HUES64 (cell line): ENCODE results near the gene KIF1B.
"Not testable (repeated sequence)": the region's sequence is repeated elsewhere in the genome, so short reads cannot be mapped to it uniquely, and the experiment has no call there.

Source experiments
- H3K27ac ChIP-seq: 2 replicates; pipeline ENCODE4 v1.7.0; 2013; ENCODE audit warnings: low read depth, low read length, inconsistent platforms
- H3K27me3 ChIP-seq: 2 replicates; pipeline ENCODE4 v1.6.1; 2013; ENCODE audit warnings: mild to moderate bottlenecking, low read length; ENCODE audit not compliant: insufficient read depth
- H3K36me3 ChIP-seq: 2 replicates; pipeline ENCODE4 v1.6.1; 2013; ENCODE audit warnings: mild to moderate bottlenecking, low read length; ENCODE audit not compliant: insufficient read depth
- H3K4me1 ChIP-seq: 2 replicates; pipeline ENCODE4 v1.6.1; 2013; ENCODE audit warnings: mild to moderate bottlenecking, low read length, moderate library complexity; ENCODE audit not compliant: insufficient read depth
- H3K4me3 ChIP-seq: 2 replicates; pipeline ENCODE4 v1.5.1; 2013; ENCODE audit warnings: mild to moderate bottlenecking, low read length, moderate library complexity
- H3K9ac ChIP-seq: 2 replicates; pipeline ENCODE4 v1.6.1; 2013; ENCODE audit warnings: mild to moderate bottlenecking, low read depth, low read length
- H3K9me3 ChIP-seq: 2 replicates; pipeline ENCODE4 v1.6.1; 2013; ENCODE audit warnings: low read depth, low read length; ENCODE audit not compliant: insufficient read depth
- WGBS: fragments of 150-250, 120-280 bp; methylation state at CpG from one replicate; pipeline ENCODE4 v1.1.7; 2013; ENCODE audit warnings: missing lambda C conversion rate; 5-methylcytosine and 5-hydroxymethylcytosine counted together

The KIF1B gene

DNA sequence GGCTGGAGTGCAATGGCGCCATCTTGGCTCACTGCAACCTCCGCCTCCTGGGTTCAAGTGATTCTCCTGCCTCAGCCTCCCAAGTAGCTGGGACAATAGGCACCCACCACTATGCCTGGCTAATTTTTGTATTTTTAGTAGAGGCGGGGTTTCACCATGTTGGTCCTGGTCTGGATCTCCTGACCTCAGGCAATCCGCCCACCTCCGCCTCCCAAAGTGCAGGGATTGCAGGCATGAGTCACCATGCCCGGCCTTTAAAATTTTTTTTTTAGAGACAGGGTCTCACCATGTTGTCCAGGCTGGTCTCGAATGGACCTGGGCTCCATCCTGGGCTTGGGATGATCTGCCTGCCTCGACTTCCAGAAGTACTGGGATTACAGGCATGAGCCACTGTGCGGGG is 49.2 kb downstream of the KIF1B start:
- not testable (repeated sequence) for H3K27me3 ChIP-seq, H3K9me3 ChIP-seq, H3K27ac ChIP-seq, H3K4me3 ChIP-seq, H3K4me1 ChIP-seq, H3K9ac ChIP-seq
- WGBS = 91% methylated on average over 9 of the region's 9 CpGs
- H3K36me3 ChIP-seq = peaks cover 73% of the 10 kb centered on the region

GRCh38 chr1:10263450-10264082 is 53.2 kb downstream of the KIF1B start:
- Histone ChIP-seq H3K9ac (no peak overlapping the region), H3K27me3 (no peaks in the 10 kb centered on the region), H3K4me1 (no peaks in the 10 kb centered on the region), H3K4me3 (no peak overlapping the region), H3K27ac (no peak overlapping the region), H3K9me3 (no peaks in the 10 kb centered on the region), H3K36me3 (peaks cover 77% of the 10 kb centered on the region)
- 95% methylated on average over 3 of the region's 3 CpGs for WGBS

DNA sequence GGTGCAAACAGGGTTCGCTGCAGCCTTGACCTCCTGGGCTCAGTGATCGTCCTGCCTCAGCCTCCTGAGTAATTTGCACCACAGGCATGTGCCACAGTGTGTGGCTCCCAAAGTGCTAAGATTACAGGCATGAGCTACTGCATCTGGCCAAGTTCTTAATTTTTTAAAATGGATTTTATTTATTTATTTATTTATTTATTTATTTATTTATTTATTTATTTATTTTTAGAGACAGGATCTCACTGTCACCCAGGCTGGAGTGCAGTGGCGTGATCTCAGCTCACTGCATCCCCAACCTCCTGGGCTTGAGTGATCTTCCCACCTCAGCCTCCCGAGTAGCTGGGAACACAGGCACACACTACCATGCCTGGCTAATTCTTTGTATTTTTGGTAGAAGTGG is 54.7 kb downstream of the KIF1B start:
- Histone ChIP-seq H3K4me3 (no peak overlapping the region), H3K4me1 (no peaks in the 10 kb centered on the region), H3K36me3 (peaks cover 76% of the 10 kb centered on the region), H3K27ac (no peak overlapping the region), H3K27me3 (no peaks in the 10 kb centered on the region), H3K9me3 (no peaks in the 10 kb centered on the region), H3K9ac (no peak overlapping the region)
- 91% methylated on average over 4 of the region's 4 CpGs for WGBS

DNA sequence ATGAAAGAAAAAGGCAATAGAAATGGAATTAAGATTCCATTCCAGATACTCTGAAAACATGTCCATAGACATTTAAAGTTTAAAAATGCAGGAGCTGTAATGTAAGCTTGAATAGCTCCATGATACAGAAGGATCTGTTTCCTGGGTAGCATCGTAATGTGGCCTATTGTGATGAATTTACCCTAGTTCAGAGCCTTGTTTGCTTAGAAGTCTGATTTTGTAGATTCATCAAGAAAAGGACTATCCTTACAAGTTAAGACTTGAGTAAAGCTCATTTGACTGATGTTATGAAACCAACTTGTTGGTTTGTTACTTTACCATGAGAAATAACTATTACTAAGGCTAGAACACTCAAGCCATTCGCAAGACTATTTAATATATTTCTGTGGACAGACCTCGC is 55.5 kb downstream of the KIF1B start:
- Histone ChIP-seq H3K9me3 (no peaks in the 10 kb centered on the region), H3K27me3 (no peaks in the 10 kb centered on the region), H3K27ac (no peak overlapping the region), H3K4me3 (no peak overlapping the region), H3K36me3 (peaks cover 80% of the 10 kb centered on the region), H3K4me1 (no peaks in the 10 kb centered on the region), H3K9ac (no peak overlapping the region)
- WGBS = 94% methylated on average over 3 of the region's 3 CpGs

DNA sequence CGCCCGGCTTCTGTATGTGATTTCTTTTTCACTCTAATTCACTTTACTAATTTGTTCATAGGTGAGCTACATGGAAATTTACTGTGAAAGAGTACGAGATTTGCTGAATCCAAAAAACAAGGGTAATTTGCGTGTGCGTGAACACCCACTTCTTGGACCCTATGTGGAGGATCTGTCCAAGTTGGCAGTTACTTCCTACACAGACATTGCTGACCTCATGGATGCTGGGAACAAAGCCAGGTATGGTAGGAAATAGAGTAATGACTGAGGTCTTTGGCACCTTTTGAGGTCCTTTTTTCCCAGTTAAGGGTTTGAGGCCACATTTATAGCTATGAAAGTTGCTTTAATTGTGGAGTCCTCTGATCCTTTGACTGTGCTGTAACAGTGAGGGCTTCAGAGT is 56.9 kb downstream of the KIF1B start:
- H3K4me1 ChIP-seq = no peaks in the 10 kb centered on the region
- H3K9ac ChIP-seq = no peak overlapping the region
- peaks cover 83% of the 10 kb centered on the region for H3K36me3 ChIP-seq
- H3K9me3 ChIP-seq = no peaks in the 10 kb centered on the region
- no peak overlapping the region for H3K4me3 ChIP-seq
- H3K27ac ChIP-seq = no peak overlapping the region
- WGBS = 96% methylated on average over 5 of the region's 5 CpGs
- no peaks in the 10 kb centered on the region for H3K27me3 ChIP-seq

DNA sequence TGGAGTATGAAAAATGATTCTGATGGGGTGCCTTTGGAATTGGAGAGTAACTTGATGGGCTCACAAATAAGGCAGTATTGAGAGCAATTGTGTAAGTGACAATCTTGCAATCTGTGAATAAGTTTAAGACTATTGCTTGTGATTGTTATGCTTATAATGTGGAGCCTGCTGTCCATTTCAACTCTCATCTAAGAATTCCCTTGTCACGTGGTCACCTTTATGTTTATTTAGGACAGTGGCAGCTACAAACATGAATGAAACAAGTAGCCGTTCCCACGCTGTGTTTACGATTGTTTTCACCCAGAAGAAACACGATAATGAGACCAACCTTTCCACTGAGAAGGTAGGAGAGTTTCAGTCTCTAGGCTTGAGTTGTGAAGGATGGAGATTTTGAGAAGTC is 57.6 kb downstream of the KIF1B start:
- no peaks in the 10 kb centered on the region for H3K9me3 ChIP-seq
- H3K36me3 ChIP-seq = peaks cover 82% of the 10 kb centered on the region
- no peaks in the 10 kb centered on the region for H3K27me3 ChIP-seq
- H3K4me1 ChIP-seq = no peaks in the 10 kb centered on the region
- 95% methylated on average over 5 of the region's 5 CpGs for WGBS
- H3K27ac ChIP-seq = no peak overlapping the region
- H3K9ac ChIP-seq = no peak overlapping the region
- H3K4me3 ChIP-seq = no peak overlapping the region

DNA sequence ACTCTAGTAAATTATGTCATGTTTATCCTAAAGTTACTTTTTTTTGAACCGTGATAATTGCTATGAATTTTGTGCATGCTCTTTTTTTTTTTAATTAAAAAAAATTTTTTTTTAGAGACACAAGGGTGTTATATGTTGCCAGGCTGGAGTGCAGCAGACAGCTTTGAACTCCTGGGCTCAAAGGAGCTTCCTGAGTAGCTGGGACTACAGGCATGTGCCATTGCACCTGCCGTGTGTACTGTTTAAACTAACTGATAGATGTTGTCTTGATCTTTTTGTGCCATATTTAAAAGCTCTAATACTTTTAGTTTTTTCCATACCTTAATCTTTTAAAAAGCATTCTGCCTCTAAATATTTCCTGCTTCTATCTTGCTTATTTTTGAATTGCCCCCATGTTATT is 60.7 kb downstream of the KIF1B start:
- Histone ChIP-seq H3K4me1 (no peaks in the 10 kb centered on the region), H3K36me3 (peaks cover 81% of the 10 kb centered on the region), H3K4me3 (no peak overlapping the region), H3K27ac (no peak overlapping the region), H3K9ac (no peak overlapping the region), H3K27me3 (no peaks in the 10 kb centered on the region), H3K9me3 (no peaks in the 10 kb centered on the region)
- WGBS = 100% methylated on average over 1 of the region's 2 CpGs

DNA sequence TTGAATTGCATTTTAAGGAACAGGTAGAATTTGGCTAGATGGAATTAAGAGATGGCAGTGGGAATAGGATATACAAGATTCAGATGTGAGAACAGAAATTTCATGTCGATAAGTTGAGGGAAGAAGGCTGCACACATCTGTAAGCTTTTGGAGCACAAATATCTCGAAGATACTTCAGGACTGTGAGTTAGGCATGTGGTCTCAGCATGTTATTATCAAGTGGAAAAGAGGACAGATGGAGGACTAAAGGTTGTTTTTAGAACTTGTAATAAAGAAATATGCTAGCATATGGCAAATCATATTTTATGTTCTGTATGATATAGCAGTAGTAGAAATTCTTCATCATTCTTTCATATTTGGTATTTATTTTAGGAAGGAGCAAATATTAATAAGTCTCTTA is 61.5 kb downstream of the KIF1B start:
- H3K4me3 ChIP-seq = no peak overlapping the region
- no peaks in the 10 kb centered on the region for H3K4me1 ChIP-seq
- H3K27ac ChIP-seq = no peak overlapping the region
- 93% methylated on average over 2 of the region's 2 CpGs for WGBS
- H3K27me3 ChIP-seq = no peaks in the 10 kb centered on the region
- peaks cover 79% of the 10 kb centered on the region for H3K36me3 ChIP-seq
- no peaks in the 10 kb centered on the region for H3K9me3 ChIP-seq
- no peak overlapping the region for H3K9ac ChIP-seq

DNA sequence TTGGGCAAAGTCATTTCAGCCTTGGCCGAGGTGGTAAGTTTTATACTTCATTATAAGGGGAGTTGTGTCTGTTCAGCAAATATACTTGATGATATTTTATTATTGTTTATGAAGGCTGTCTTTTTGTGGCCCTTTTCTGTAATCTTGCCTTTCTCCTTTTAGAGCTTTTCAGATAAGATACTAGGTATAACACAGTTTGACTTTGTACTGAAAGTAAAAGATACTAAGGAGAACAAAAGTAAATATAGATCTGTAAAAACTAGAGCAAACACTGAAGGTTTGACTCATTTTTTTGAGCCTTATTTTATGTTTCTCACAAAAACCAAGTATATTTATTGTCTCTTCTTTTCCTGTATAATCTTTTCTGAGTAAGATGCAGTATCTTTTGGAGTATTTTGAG is 61.9 kb downstream of the KIF1B start:
- no peaks in the 10 kb centered on the region for H3K27me3 ChIP-seq
- no peaks in the 10 kb centered on the region for H3K4me1 ChIP-seq
- H3K4me3 ChIP-seq = no peak overlapping the region
- H3K9ac ChIP-seq = no peak overlapping the region
- WGBS = 100% methylated on average over 1 of the region's 1 CpG
- H3K9me3 ChIP-seq = no peaks in the 10 kb centered on the region
- no peak overlapping the region for H3K27ac ChIP-seq
- H3K36me3 ChIP-seq = peaks cover 79% of the 10 kb centered on the region

DNA sequence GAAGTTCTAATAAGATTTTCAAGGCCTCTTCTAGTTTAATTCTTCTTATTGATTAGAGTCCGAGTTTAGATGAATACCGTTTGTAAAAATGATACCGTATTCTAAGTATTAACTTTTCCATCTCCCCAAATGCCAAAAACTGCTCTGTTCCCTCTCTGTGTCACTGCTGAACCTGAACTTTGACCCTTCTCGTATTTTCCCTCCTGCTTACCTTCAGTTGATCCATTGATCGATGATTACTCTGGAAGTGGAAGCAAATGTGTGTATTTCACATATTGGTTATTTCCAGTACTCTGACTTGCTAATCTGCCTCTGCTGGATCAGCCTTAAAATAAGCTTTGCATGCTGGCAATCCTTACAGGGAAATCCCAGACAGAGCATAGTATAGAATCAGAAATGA is 68.5 kb downstream of the KIF1B start:
- peaks cover 83% of the 10 kb centered on the region for H3K36me3 ChIP-seq
- 96% methylated on average over 5 of the region's 5 CpGs for WGBS
- H3K27me3 ChIP-seq = no peaks in the 10 kb centered on the region
- no peak overlapping the region for H3K4me3 ChIP-seq
- H3K27ac ChIP-seq = no peak overlapping the region
- H3K4me1 ChIP-seq = no peaks in the 10 kb centered on the region
- H3K9me3 ChIP-seq = no peaks in the 10 kb centered on the region
- H3K9ac ChIP-seq = no peak overlapping the region

GRCh38 chr1:10280439-10281350 is 70.3 kb downstream of the KIF1B start:
- H3K9me3 ChIP-seq = no peaks in the 10 kb centered on the region
- no peak overlapping the region for H3K9ac ChIP-seq
- H3K4me3 ChIP-seq = no peak overlapping the region
- peaks cover 85% of the 10 kb centered on the region for H3K36me3 ChIP-seq
- 95% methylated on average over 3 of the region's 3 CpGs for WGBS
- no peak overlapping the region for H3K27ac ChIP-seq
- no peaks in the 10 kb centered on the region for H3K27me3 ChIP-seq
- H3K4me1 ChIP-seq = no peaks in the 10 kb centered on the region
